HepG2 (cell line): ENCODE data around the gene ZNF212.

Source experiments
- CEBPB ChIP-seq: IDR thresholded peaks from 2 replicates; pipeline ENCODE4 v1.6.1; 2011; ENCODE audit warnings: low read depth, low read length, improper control_type of control experiment, borderline replicate concordance
- GABPA ChIP-seq, 2 experiments: IDR thresholded peaks; 2 replicates each; pipeline ENCODE4 v1.6.1; 2011 to 2016; ENCODE audit warnings: low read depth in 2 of 2, low read length in 1 of 2, missing biosample characterization in 1 of 2, missing genetic modification characterization in 1 of 2
- JUND ChIP-seq: sonication (generic); formaldehyde crosslinking; IDR thresholded peaks from 2 replicates; pipeline ENCODE4 v1.8.0; 2022; ENCODE audit warnings: mild to moderate bottlenecking, missing genetic modification reagents
- SUZ12 ChIP-seq: fragments of 150-350 bp; IDR thresholded peaks from 2 replicates; pipeline ENCODE4 v1.6.1; 2014; ENCODE audit warnings: low read depth, low read length
- TP53 ChIP-seq: sonication (generic); formaldehyde crosslinking; conservative IDR thresholded peaks from 2 replicates; pipeline ENCODE4 v1.4.0; 2020; ENCODE audit warnings: missing genetic modification reagents
- ZNF776 ChIP-seq: sonication (generic); formaldehyde crosslinking; IDR thresholded peaks from 2 replicates; pipeline ENCODE4 v1.4.0; 2020; ENCODE audit warnings: mild to moderate bottlenecking, missing genetic modification reagents

- no peak for TF ChIP-seq ZNF776 (CRISPR knock-in tag)
- TF ChIP-seq GABPA (IDR thresholded peaks at IDR 0.05; ENCODE audit: low read depth, low read length) = no peak
- no peak for TF ChIP-seq GABPA (CRISPR knock-in tag; IDR thresholded peaks at IDR 0.05; ENCODE audit: low read depth)
- no peak for TF ChIP-seq JUND (CRISPR knock-in tag)
- no peak for TF ChIP-seq SUZ12
- no peak for TF ChIP-seq CEBPB
- no peak for TF ChIP-seq TP53 (CRISPR knock-in tag)
Observed at GRCh38 chr7:149304006-149304405, 64.6 kb downstream of the ZNF212 start.
